ENCODE data around the gene ACP7. TPM values are rescaled to one million over a fixed set of nuclear protein-coding genes. Genes with fewer than 3 reads are reported as not detected.

Gene ACP7
- total and polyA plus RNA-seq, 2 of the 8 experiments (the other 6 are each of a cell fraction or from before 2014, with no cell fraction given), result 0.27 to 0.50 TPM

DNA sequence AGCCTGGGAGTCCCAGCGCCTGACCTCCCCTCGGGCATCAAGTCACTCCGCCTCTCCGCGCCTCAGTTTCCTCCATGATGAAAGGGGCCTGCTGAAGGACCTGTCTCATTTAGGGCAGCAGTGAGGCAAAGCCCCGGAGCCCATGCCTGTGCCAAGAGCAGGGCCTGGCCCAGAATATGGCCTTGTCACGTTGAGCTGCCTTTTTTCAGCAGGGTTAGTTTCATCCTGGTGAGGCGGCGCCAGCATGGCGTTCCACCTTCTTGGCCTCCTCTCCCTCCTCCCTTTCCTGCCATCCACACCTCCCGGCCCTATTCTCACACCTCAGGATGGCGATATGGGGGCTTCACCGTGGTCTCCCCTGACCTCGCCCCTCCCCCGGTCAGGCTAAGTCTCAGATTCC, 71.6 kb downstream of the ACP7 start:
- Histone ChIP-seq H3K18ac (ENCODE audit: extremely low read depth, low read length) (no peak overlapping the region), H3K4me3 (ENCODE audit: extremely low read depth in 1 of 4, insufficient read depth in 2 of 4, low read depth in 3 of 4, low read length in 4 of 4) (no peak overlapping the region), H4K8ac (ENCODE audit: extremely low read depth, insufficient read depth, low read length) (no peak overlapping the region; the same call in 1 of the 2 replicates), H3K23ac (ENCODE audit: insufficient read length) (no peak overlapping the region), H2BK12ac (ENCODE audit: low read depth, low read length) (no peak overlapping the region), H3K4me1 (replicated peaks in 1 of 4; ENCODE audit: control insufficient read depth in 3 of 4, insufficient read depth in 4 of 4, low read length in 3 of 4) (peaks cover 4 to 41% (median 20%) of the 10 kb centered on the region in 4 experiments), H3K27me3 (replicated peaks in 1 of 4; ENCODE audit: control insufficient read depth in 3 of 4, extremely low read depth in 1 of 4, insufficient read depth in 3 of 4, low read length in 3 of 4) (peaks cover 0 to 1% (median 0%) of the 10 kb centered on the region in 4 experiments; a peak in 1 of 7 replicates), H2BK5ac (ENCODE audit: low read depth, low read length) (no peak overlapping the region; the same call in 1 of the 2 replicates), H2BK120ac (replicated peaks; ENCODE audit: low read depth, low read length) (no peak overlapping the region), H4K91ac (replicated peaks; ENCODE audit: insufficient read length, low read length) (no peak overlapping the region), H2AFZ (ENCODE audit: low read length) (no peak overlapping the region), H2AK5ac (ENCODE audit: low read depth, low read length) (0 out of 2 replicates have a peak overlapping the region, but pooled peaks have one; percentile 13), H3K4me2 (ENCODE audit: insufficient read depth in 1 of 2, low read depth in 2 of 2, low read length in 2 of 2) (no peak overlapping the region), H3K79me2 (ENCODE audit: control insufficient read depth in 1 of 2, insufficient read depth in 2 of 2, low read length in 2 of 2) (peaks cover 0 to 55% of the 10 kb centered on the region in 2 experiments; a peak in 2 of 4 replicates), H4K20me1 (replicated peaks in 1 of 2; ENCODE audit: control insufficient read depth in 1 of 2, insufficient read depth in 2 of 2, low read length in 2 of 2) (peaks cover 17 to 34% of the 10 kb centered on the region in 2 experiments), H3K9ac (replicated peaks in 1 of 4; ENCODE audit: extremely low read depth in 1 of 4, low read depth in 3 of 4, low read length in 3 of 4) (0 out of 7 replicates have a peak overlapping the region, but pooled peaks of 1 of the 4 experiments have one; percentile 6), H2BK20ac (ENCODE audit: low read length) (0 out of 2 replicates have a peak overlapping the region, but pooled peaks have one; percentile 32), H3K36me3 (ENCODE audit: control insufficient read depth in 2 of 4, insufficient read depth in 4 of 4, low read length in 3 of 4) (no peaks in the 10 kb centered on the region; a peak in 2 of 8 replicates), H3K56ac (replicated peaks; ENCODE audit: insufficient read length, low read depth, low read length) (no peak overlapping the region), H3K4ac (replicated peaks; ENCODE audit: insufficient read length, low read depth, low read length) (peak overlapping the region; percentile 59), H3K79me1 (ENCODE audit: low read depth, low read length) (peaks cover 36% of the 10 kb centered on the region), H3K14ac (ENCODE audit: insufficient read length) (no peak overlapping the region), H2BK15ac (ENCODE audit: low read length) (0 out of 2 replicates have a peak overlapping the region, but pooled peaks have one; percentile 29), H3K9me3 (ENCODE audit: insufficient read depth in 2 of 2, low read depth in 1 of 2, low read length in 1 of 2) (no peaks in the 10 kb centered on the region), H3K23me2 (ENCODE audit: low read depth, low read length) (peaks cover 3% of the 10 kb centered on the region; the same call in 1 of the 2 replicates), H3K27ac (ENCODE audit: low read depth, low read length) (no peak overlapping the region), H4K5ac (ENCODE audit: insufficient read length, low read depth, low read length) (no peak overlapping the region)
- DNase-seq (ENCODE audit: low read depth in 1 of 2, low spot score in 2 of 2), result no peak
- CTCF ChIA-PET (ENCODE audit: partially characterized antibody), result interaction anchor here (0.6 to 5.8 kb wide), 10 partner anchors 9 to 168 kb away, joined by 3 to 27 read pairs (median 5); no protein-coding TSS in a partner anchor
- FAIRE-seq, result no peak
- WGBS, 2 experiments (ENCODE audit: extremely low coverage in 1 of 2, insufficient coverage in 1 of 2, insufficient read length in 1 of 2, insufficient replicate concordance in 2 of 2, low coverage in 1 of 2, low lambda C conversion rate in 2 of 2, missing lambda C conversion rate in 1 of 2), result 90% methylated on average over 13 of the region's 15 CpGs; no CpG with 5 or more reads in 1 of the 2 experiments
- POLR2A ChIA-PET (ENCODE audit: partially characterized antibody), result interaction anchor here (1.4 kb wide), 1 partner anchor 19 kb away, joined by 4 read pairs; no protein-coding TSS in a partner anchor
- TF ChIP-seq GABPA (IDR thresholded peaks at IDR 0.05; ENCODE audit: borderline replicate concordance, insufficient read depth, low read length), result no peak
- no peak for TF ChIP-seq JUN (IDR thresholded peaks at IDR 0.05; ENCODE audit: low read depth, low read length)
- TF ChIP-seq POLR2AphosphoS5 (IDR thresholded peaks at IDR 0.05; ENCODE audit: low read depth, low read length), result no peak
- no peak for TF ChIP-seq TCF12 (IDR thresholded peaks at IDR 0.05; ENCODE audit: low read depth, low read length)
- no peak for TF ChIP-seq SP4 (IDR thresholded peaks at IDR 0.05; ENCODE audit: low read length)
- TF ChIP-seq JUND (IDR thresholded peaks at IDR 0.05; ENCODE audit: low read length), result no peak
- no peak for TF ChIP-seq MAFK (IDR thresholded peaks at IDR 0.05; ENCODE audit: low read depth, low read length)
- no peak for TF ChIP-seq EP300 (IDR thresholded peaks at IDR 0.05; ENCODE audit: borderline replicate concordance in 1 of 2, low read depth in 2 of 2, low read length in 2 of 2)
- no peak for TF ChIP-seq ZNF274 (IDR thresholded peaks at IDR 0.05; ENCODE audit: borderline replicate concordance, extremely low read depth, low read length)
- TF ChIP-seq GTF2F1 (IDR thresholded peaks at IDR 0.05; ENCODE audit: borderline replicate concordance, low read depth, low read length), result no peak
- no peak for TF ChIP-seq HDAC2 (IDR thresholded peaks at IDR 0.05; ENCODE audit: borderline replicate concordance in 1 of 2, low read depth in 2 of 2, low read length in 2 of 2)
- no peak for TF ChIP-seq EGR1 (IDR thresholded peaks at IDR 0.05; ENCODE audit: borderline replicate concordance, low read depth, low read length)
- no peak for TF ChIP-seq HDAC6 (IDR thresholded peaks at IDR 0.05; ENCODE audit: low read depth, low read length)
- TF ChIP-seq ASH2L (IDR thresholded peaks at IDR 0.05; ENCODE audit: low read length), result no peak
